Measurements from ENCODE around the gene SMG7. TPM values are rescaled to one million over a fixed set of nuclear protein-coding genes. Genes with fewer than 3 reads are reported as not detected.

Gene SMG7
- total and polyA plus RNA-seq, 5 donors: 18.6 to 50.8 (median 39.1) TPM

DNA sequence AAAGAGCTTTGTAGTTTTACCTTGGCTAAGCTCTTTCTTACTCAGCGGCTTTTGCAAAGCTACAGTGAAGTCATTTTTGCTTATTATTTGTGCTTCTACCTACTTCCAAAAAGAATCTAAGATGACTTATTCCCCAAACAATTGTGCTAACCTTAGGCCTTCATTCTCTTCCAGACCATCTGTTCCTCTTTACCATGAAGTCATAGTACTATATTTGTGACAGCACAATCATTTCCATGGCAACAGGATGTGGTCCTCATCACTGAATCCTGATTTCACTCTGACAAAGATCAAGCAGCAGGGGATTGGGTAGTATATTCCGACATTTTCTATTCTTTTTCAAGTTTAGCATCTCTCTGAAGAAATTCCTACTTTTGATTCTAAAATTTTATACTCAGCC lies 29.3 kb upstream of the SMG7 start:
- Histone ChIP-seq H3K4me3 (ENCODE audit: low read length) (no peak overlapping the region), H3K9me3 (ENCODE audit: control insufficient read depth, low read length) (no peaks in the 10 kb centered on the region), H3K27me3 (ENCODE audit: control insufficient read depth, insufficient read depth) (no peaks in the 10 kb centered on the region), H3K4me1 (ENCODE audit: control insufficient read depth, insufficient read depth, low read length) (no peaks in the 10 kb centered on the region), H3K27ac (ENCODE audit: low read length) (no peak overlapping the region)
- ATAC-seq (no peak), DNase-seq (no peak)
- intact Hi-C loops (cut with DNase I): no loop called here
- WGBS: 76% methylated on average over 2 of the region's 2 CpGs

DNA sequence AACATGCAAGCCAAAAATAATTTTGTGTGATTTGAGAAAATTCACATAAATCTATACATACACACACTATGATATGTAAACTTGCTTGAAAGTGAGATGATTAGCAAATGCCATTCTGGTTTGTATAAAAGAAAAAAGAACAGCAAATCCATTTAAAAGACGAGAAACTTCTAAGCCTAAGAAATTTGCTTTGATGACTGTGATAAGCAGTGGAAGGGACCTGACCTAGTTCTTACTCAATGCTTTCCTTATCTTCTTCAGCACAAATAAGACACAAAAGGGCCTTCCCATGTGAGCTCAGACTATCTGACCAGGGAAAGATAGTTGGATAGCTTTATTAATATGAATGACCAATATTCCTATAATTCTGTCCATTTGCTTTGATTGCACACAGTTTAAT lies 28.8 kb upstream of the SMG7 start:
- WGBS: 47% methylated on average over 1 of the region's 1 CpG
- H3K9me3 ChIP-seq (ENCODE audit: control insufficient read depth, low read length): no peaks in the 10 kb centered on the region
- H3K4me1 ChIP-seq (ENCODE audit: control insufficient read depth, insufficient read depth, low read length): no peaks in the 10 kb centered on the region
- no peak overlapping the region for H3K4me3 ChIP-seq (ENCODE audit: low read length)
- no peak for ATAC-seq
- DNase-seq: no peak
- H3K27me3 ChIP-seq (ENCODE audit: control insufficient read depth, insufficient read depth): no peaks in the 10 kb centered on the region
- H3K27ac ChIP-seq (ENCODE audit: low read length): no peak overlapping the region
- intact Hi-C loops (cut with DNase I): no loop called here

DNA sequence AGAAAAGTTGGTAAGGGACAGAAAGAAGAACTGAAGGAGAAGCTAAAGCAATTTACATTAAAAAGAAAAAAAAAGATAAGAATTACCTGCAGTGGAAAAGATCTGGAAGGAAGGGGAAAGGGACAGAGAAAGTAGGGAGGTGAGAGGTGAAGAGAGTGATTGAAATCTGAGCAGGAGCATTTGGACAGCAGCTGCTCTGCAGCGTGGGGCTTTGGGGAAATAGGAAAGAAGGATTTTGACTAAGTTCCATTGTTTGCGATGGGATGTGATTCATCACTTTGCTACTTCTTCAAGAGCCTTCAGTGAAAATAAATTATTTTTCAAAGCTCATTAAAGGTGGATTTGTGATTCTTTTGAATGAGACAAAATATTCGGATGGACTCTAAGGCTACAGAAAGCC lies 28.1 kb upstream of the SMG7 start:
- intact Hi-C loops (cut with DNase I): no loop called here
- Histone ChIP-seq H3K9me3 (ENCODE audit: control insufficient read depth, low read length) (no peaks in the 10 kb centered on the region), H3K27ac (ENCODE audit: low read length) (no peak overlapping the region), H3K4me1 (ENCODE audit: control insufficient read depth, insufficient read depth, low read length) (no peaks in the 10 kb centered on the region), H3K4me3 (ENCODE audit: low read length) (no peak overlapping the region), H3K27me3 (ENCODE audit: control insufficient read depth, insufficient read depth) (no peaks in the 10 kb centered on the region)
- 53% methylated on average over 3 of the region's 3 CpGs for WGBS
- ATAC-seq (no peak), DNase-seq (no peak)

- intact Hi-C loops (cut with DNase I): no loop called here
- no peaks in the 10 kb centered on the region for H3K4me1 ChIP-seq (ENCODE audit: control insufficient read depth, insufficient read depth, low read length)
- ATAC-seq: no peak
- no peak overlapping the region for H3K4me3 ChIP-seq (ENCODE audit: low read length)
- no peak overlapping the region for H3K27ac ChIP-seq (ENCODE audit: low read length)
- 93% methylated on average over 13 of the region's 13 CpGs for WGBS
- DNase-seq: no peak
- no peaks in the 10 kb centered on the region for H3K27me3 ChIP-seq (ENCODE audit: control insufficient read depth, insufficient read depth)
- no peaks in the 10 kb centered on the region for H3K9me3 ChIP-seq (ENCODE audit: control insufficient read depth, low read length)
Measured at GRCh38 chr1:183449223-183449770, 23.0 kb upstream of the SMG7 start.

DNA sequence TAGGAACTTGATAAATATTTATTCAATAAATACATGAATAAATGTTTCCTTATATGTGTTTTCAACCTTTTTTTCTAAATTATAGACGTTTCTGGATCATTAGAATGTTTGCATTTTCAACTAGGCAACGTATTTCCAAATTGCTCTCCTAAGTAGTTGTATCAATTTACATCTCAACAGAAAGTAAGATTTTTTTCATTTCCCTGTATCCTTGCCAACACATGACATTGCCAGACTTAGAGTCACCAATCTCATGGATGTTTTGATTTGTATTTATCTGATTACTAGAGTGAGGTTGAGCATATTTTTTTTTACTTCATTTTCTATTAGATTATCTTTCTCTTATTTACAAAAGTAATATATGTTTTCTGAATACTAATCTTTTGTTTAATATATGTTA lies 22.2 kb upstream of the SMG7 start:
- ATAC-seq (no peak), DNase-seq (no peak)
- no peak overlapping the region for H3K27ac ChIP-seq (ENCODE audit: low read length)
- intact Hi-C loops (cut with DNase I): no loop called here
- no peaks in the 10 kb centered on the region for H3K27me3 ChIP-seq (ENCODE audit: control insufficient read depth, insufficient read depth)
- no peaks in the 10 kb centered on the region for H3K9me3 ChIP-seq (ENCODE audit: control insufficient read depth, low read length)
- 60% methylated on average over 2 of the region's 2 CpGs for WGBS
- H3K4me1 ChIP-seq (ENCODE audit: control insufficient read depth, insufficient read depth, low read length): no peaks in the 10 kb centered on the region
- no peak overlapping the region for H3K4me3 ChIP-seq (ENCODE audit: low read length)

- no peak for DNase-seq
- no peaks in the 10 kb centered on the region for H3K27me3 ChIP-seq (ENCODE audit: control insufficient read depth, insufficient read depth)
- H3K4me1 ChIP-seq (ENCODE audit: control insufficient read depth, insufficient read depth, low read length): no peaks in the 10 kb centered on the region
- no peak for ATAC-seq
- 86% methylated on average over 2 of the region's 2 CpGs for WGBS
- H3K9me3 ChIP-seq (ENCODE audit: control insufficient read depth, low read length): no peaks in the 10 kb centered on the region
- no peak overlapping the region for H3K27ac ChIP-seq (ENCODE audit: low read length)
- H3K4me3 ChIP-seq (ENCODE audit: low read length): no peak overlapping the region
- intact Hi-C loops (cut with DNase I): no loop called here
Measured at GRCh38 chr1:183454377-183454776, 17.9 kb upstream of the SMG7 start.

DNA sequence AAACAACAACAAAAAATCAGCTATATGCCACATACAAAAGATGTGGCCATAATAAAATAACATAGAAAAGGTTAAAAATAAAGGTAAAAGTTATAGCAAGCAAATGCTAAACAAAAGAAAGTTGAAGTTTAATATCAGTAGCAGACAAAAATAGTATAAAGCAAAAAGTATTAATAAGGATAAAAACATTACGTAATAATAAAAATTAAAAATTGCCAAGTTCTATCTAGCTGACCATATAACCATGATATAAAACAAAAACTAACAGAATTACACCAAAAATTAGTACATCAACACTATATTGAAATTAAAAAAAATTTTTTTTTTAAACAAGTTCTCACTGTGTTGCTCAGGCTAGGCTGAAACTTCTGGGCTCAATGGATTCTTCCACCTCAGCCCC lies 15.5 kb upstream of the SMG7 start:
- WGBS: 92% methylated on average over 1 of the region's 1 CpG
- Histone ChIP-seq H3K4me1 (ENCODE audit: control insufficient read depth, insufficient read depth, low read length) (no peaks in the 10 kb centered on the region), H3K27ac (ENCODE audit: low read length) (no peak overlapping the region), H3K4me3 (ENCODE audit: low read length) (no peak overlapping the region), H3K9me3 (ENCODE audit: control insufficient read depth, low read length) (no peaks in the 10 kb centered on the region), H3K27me3 (ENCODE audit: control insufficient read depth, insufficient read depth) (no peaks in the 10 kb centered on the region)
- no peak for DNase-seq
- no peak for ATAC-seq
- intact Hi-C loops (cut with DNase I): no loop called here

GRCh38 chr1:183457449-183457848 lies 14.8 kb upstream of the SMG7 start:
- Histone ChIP-seq H3K9me3 (ENCODE audit: control insufficient read depth, low read length) (no peaks in the 10 kb centered on the region), H3K4me1 (ENCODE audit: control insufficient read depth, insufficient read depth, low read length) (no peaks in the 10 kb centered on the region), H3K27me3 (ENCODE audit: control insufficient read depth, insufficient read depth) (no peaks in the 10 kb centered on the region), H3K4me3 (ENCODE audit: low read length) (no peak overlapping the region), H3K27ac (ENCODE audit: low read length) (no peak overlapping the region)
- WGBS: 86% methylated on average over 3 of the region's 3 CpGs
- ATAC-seq (no peak), DNase-seq (no peak)
- intact Hi-C loops (cut with DNase I): no loop called here

- intact Hi-C loops (cut with DNase I): no loop called here
- ATAC-seq: no peak
Measured at GRCh38 chr1:183460596-183460995, 11.7 kb upstream of the SMG7 start.

DNA sequence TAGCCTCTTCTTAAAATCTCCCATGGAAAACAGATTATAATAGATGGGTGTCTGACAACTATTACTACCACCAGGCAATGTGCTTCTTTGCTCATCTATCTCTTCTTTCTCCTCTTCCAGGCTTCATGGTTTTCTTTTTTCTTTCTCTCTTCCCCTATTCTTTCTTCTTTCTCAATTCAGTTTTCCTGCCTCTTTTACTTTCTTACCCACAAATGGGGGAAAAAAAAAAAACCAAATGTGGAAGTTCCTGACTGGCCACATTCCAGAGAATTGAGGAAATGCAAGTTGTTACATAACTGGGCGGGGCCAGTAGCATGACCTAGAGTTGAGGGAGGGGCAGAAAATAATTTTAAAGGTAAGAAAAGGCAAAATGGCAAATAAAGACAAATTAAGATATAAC lies 10.9 kb upstream of the SMG7 start:
- 75% methylated on average over 1 of the region's 1 CpG for WGBS
- no peaks in the 10 kb centered on the region for H3K4me1 ChIP-seq (ENCODE audit: control insufficient read depth, insufficient read depth, low read length)
- H3K4me3 ChIP-seq (ENCODE audit: low read length): no peak overlapping the region
- no peak for ATAC-seq
- H3K27me3 ChIP-seq (ENCODE audit: control insufficient read depth, insufficient read depth): no peaks in the 10 kb centered on the region
- intact Hi-C loops (cut with DNase I): no loop called here
- no peaks in the 10 kb centered on the region for H3K9me3 ChIP-seq (ENCODE audit: control insufficient read depth, low read length)
- H3K27ac ChIP-seq (ENCODE audit: low read length): no peak overlapping the region
- DNase-seq: peak in 2 of 3 donors; percentile 14 to 40

More at GRCh38 chr1:183460596-183460995, 11.7 kb upstream of the SMG7 start:
- H3K4me1 ChIP-seq (ENCODE audit: control insufficient read depth, insufficient read depth, low read length): no peaks in the 10 kb centered on the region
- no peak overlapping the region for H3K27ac ChIP-seq (ENCODE audit: low read length)
- H3K4me3 ChIP-seq (ENCODE audit: low read length): no peak overlapping the region
- 88% methylated on average over 2 of the region's 2 CpGs for WGBS
- H3K27me3 ChIP-seq (ENCODE audit: control insufficient read depth, insufficient read depth): no peaks in the 10 kb centered on the region
- no peak for DNase-seq
- H3K9me3 ChIP-seq (ENCODE audit: control insufficient read depth, low read length): no peaks in the 10 kb centered on the region

DNA sequence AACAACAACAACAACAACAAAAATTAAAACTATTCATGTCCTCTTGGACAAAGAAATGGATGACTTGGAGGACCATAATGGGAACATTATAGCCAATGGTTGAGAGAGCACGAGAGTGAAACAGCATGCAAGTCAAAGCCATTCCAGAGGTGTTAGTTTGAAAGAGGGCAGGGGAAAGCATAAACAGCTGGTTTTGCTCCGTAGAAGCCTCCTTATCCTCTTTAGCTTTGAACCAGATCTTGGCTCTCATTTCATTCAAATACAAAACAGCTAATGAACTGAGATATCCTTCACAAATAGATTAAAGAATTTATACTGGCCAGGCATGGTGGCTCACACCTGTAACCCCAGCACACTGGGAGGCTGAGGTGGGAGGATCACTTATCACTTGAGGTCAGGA lies 8.7 kb upstream of the SMG7 start:
- ATAC-seq: no peak
- no peaks in the 10 kb centered on the region for H3K27me3 ChIP-seq (ENCODE audit: control insufficient read depth, insufficient read depth)
- H3K9me3 ChIP-seq (ENCODE audit: control insufficient read depth, low read length): no peaks in the 10 kb centered on the region
- WGBS: 59% methylated on average over 2 of the region's 2 CpGs
- no peak overlapping the region for H3K4me3 ChIP-seq (ENCODE audit: low read length)
- H3K4me1 ChIP-seq (ENCODE audit: control insufficient read depth, insufficient read depth, low read length): no peaks in the 10 kb centered on the region
- no peak for DNase-seq
- intact Hi-C loops (cut with DNase I): no loop called here
- no peak overlapping the region for H3K27ac ChIP-seq (ENCODE audit: low read length)

- H3K27ac ChIP-seq (ENCODE audit: low read length): no peak overlapping the region
- ATAC-seq: no peak
- intact Hi-C loops (cut with DNase I): no loop called here
- H3K4me3 ChIP-seq (ENCODE audit: low read length): no peak overlapping the region
- DNase-seq: no peak
- no peaks in the 10 kb centered on the region for H3K9me3 ChIP-seq (ENCODE audit: control insufficient read depth, low read length)
- WGBS: 35% methylated on average over 2 of the region's 2 CpGs
- H3K4me1 ChIP-seq (ENCODE audit: control insufficient read depth, insufficient read depth, low read length): no peaks in the 10 kb centered on the region
- H3K27me3 ChIP-seq (ENCODE audit: control insufficient read depth, insufficient read depth): no peaks in the 10 kb centered on the region
Measured at GRCh38 chr1:183466781-183467180, 5.5 kb upstream of the SMG7 start.
